Measurements from ENCODE around the gene ARL6IP4.

The ARL6IP4 gene

DNA sequence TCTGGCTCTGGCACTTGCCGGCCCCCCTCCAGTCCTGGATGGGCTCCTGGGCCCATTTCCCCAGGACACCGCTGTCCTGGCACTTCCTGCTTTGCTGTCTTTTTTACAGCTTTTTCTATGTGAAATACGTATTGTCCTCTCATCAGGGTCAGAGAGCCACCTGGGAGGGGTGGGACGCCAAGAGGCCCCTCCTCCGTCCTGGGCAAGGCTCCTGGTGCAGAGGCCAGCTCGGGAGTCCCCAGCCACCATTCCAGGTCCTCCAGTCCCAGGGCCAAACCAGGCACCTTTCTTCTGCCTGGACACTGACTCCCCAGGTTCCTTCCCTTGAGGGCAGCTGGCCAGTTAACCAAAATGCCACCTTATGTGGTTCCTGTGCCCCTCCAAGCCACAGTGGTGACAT, 22.8 kb downstream of the ARL6IP4 start:
- no peak for TF ChIP-seq SPI1 (IDR thresholded peaks at IDR 0.05; ENCODE audit: borderline replicate concordance, low read depth)
- TF ChIP-seq, protein P1, sequence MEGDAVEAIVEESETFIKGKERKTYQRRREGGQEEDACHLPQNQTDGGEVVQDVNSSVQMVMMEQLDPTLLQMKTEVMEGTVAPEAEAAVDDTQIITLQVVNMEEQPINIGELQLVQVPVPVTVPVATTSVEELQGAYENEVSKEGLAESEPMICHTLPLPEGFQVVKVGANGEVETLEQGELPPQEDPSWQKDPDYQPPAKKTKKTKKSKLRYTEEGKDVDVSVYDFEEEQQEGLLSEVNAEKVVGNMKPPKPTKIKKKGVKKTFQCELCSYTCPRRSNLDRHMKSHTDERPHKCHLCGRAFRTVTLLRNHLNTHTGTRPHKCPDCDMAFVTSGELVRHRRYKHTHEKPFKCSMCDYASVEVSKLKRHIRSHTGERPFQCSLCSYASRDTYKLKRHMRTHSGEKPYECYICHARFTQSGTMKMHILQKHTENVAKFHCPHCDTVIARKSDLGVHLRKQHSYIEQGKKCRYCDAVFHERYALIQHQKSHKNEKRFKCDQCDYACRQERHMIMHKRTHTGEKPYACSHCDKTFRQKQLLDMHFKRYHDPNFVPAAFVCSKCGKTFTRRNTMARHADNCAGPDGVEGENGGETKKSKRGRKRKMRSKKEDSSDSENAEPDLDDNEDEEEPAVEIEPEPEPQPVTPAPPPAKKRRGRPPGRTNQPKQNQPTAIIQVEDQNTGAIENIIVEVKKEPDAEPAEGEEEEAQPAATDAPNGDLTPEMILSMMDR (IDR thresholded peaks at IDR 0.05; ENCODE audit: insufficient read depth, low read length) = no peak
- TF ChIP-seq, protein P2, sequence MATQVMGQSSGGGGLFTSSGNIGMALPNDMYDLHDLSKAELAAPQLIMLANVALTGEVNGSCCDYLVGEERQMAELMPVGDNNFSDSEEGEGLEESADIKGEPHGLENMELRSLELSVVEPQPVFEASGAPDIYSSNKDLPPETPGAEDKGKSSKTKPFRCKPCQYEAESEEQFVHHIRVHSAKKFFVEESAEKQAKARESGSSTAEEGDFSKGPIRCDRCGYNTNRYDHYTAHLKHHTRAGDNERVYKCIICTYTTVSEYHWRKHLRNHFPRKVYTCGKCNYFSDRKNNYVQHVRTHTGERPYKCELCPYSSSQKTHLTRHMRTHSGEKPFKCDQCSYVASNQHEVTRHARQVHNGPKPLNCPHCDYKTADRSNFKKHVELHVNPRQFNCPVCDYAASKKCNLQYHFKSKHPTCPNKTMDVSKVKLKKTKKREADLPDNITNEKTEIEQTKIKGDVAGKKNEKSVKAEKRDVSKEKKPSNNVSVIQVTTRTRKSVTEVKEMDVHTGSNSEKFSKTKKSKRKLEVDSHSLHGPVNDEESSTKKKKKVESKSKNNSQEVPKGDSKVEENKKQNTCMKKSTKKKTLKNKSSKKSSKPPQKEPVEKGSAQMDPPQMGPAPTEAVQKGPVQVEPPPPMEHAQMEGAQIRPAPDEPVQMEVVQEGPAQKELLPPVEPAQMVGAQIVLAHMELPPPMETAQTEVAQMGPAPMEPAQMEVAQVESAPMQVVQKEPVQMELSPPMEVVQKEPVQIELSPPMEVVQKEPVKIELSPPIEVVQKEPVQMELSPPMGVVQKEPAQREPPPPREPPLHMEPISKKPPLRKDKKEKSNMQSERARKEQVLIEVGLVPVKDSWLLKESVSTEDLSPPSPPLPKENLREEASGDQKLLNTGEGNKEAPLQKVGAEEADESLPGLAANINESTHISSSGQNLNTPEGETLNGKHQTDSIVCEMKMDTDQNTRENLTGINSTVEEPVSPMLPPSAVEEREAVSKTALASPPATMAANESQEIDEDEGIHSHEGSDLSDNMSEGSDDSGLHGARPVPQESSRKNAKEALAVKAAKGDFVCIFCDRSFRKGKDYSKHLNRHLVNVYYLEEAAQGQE (IDR thresholded peaks at IDR 0.05; ENCODE audit: insufficient replicate concordance, low read depth) = no peak
- TF ChIP-seq POLR2AphosphoS5 (IDR thresholded peaks at IDR 0.05; ENCODE audit: low read depth) = no peak
- no peak for TF ChIP-seq GABPA (IDR thresholded peaks at IDR 0.05; ENCODE audit: low read depth)
- Histone ChIP-seq H3K27me3 (ENCODE audit: insufficient read depth, poor library complexity, severe bottlenecking) (peaks cover 2% of the 10 kb centered on the region), H3K27ac (replicated peaks) (no peak overlapping the region), H3K4me3 (replicated peaks; ENCODE audit: insufficient read depth, low read length) (no peak overlapping the region)
- no peak for DNase-seq (ENCODE audit: low read depth in 1 of 2, low spot score in 1 of 2)

DNA sequence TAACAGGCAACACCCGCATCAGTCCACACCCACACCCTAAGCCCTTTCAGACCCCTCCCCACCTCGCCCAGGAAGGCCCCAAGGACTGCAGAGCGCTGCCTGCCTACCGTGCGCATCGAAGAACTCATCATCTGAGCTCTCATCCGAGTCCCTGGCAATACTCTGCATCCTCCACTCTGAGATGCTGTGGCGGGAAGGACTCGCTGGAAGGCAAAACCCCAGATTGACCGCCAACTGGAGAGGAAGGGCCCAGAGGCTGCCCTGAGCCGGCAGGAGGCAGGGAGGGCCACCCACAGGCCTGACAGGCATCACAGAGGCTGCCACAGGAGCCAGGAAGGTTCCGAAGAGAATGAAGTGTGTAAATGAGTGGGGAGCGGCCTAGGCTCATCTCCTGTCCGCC, 23.8 kb downstream of the ARL6IP4 start:
- Histone ChIP-seq H3K27me3 (ENCODE audit: insufficient read depth, poor library complexity, severe bottlenecking) (peaks cover 2% of the 10 kb centered on the region), H3K4me3 (replicated peaks; ENCODE audit: insufficient read depth, low read length) (no peak overlapping the region), H3K27ac (replicated peaks) (no peak overlapping the region)
- TF ChIP-seq, protein P1 (IDR thresholded peaks at IDR 0.05; ENCODE audit: insufficient read depth, low read length) = no peak
- TF ChIP-seq POLR2AphosphoS5 (IDR thresholded peaks at IDR 0.05; ENCODE audit: low read depth) = no peak
- TF ChIP-seq GABPA (IDR thresholded peaks at IDR 0.05; ENCODE audit: low read depth) = no peak
- no peak for DNase-seq (ENCODE audit: low read depth in 1 of 2, low spot score in 1 of 2)

DNA sequence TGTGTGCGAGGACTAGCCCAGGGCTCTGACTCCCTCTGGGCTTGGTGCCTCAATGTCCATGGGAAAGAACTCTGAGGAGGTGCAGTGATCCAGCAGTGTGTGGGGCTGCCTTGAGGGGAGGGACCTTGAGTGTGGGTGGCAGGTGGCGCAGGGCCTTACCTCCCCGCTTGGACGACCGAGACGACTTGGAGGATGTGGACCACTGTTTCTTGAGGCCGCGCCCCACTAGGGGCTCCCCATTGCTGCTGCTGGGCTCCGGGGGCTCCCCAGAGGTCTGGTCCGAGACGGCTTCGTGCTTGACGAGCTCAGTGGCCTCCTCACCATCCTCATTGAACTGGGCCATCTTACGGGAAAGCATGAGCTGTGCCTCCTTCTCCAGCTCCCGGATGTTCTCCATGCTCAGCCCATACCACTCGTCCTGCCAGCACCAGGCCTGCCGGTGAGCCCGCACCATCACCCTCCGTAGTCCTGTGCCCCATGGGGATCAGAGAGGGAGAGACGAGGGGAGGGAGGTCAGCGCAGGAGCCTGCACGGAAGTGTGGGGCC, 24.7 kb downstream of the ARL6IP4 start:
- no peak overlapping the region for H3K4me3 ChIP-seq (replicated peaks; ENCODE audit: insufficient read depth, low read length)
- TF ChIP-seq SPI1 (IDR thresholded peaks at IDR 0.05; ENCODE audit: borderline replicate concordance, low read depth) (no peak), POLR2AphosphoS5 (IDR thresholded peaks at IDR 0.05; ENCODE audit: low read depth) (no peak), GABPA (IDR thresholded peaks at IDR 0.05; ENCODE audit: low read depth) (no peak)
- TF ChIP-seq, protein P2 (IDR thresholded peaks at IDR 0.05; ENCODE audit: insufficient replicate concordance, low read depth) = no peak
- TF ChIP-seq, protein P1 (IDR thresholded peaks at IDR 0.05; ENCODE audit: insufficient read depth, low read length) = no peak
- H3K27me3 ChIP-seq (ENCODE audit: insufficient read depth, poor library complexity, severe bottlenecking) = no peaks in the 10 kb centered on the region
- H3K27ac ChIP-seq (replicated peaks) = no peak overlapping the region
- no peak for DNase-seq (ENCODE audit: low read depth in 1 of 2, low spot score in 1 of 2)

DNA sequence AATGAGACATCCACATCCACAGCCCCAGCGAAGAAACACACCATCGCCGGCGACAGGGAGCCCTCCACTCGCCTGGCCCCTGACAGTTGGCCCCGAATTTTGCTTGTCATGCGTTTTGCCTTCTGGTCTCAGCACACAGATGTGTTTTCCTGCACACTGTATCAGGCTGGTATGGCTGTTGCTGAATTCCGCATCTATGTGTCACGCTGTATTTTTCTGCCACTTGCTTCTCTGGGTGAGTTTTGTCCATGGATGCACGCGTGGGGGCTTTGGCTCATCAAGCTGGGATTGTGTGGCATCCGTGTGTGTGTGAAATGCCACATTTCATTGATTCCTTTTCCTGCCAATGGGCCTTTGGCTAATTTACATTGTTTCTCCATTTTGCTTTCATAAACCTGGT, 26.5 kb downstream of the ARL6IP4 start:
- DNase-seq (ENCODE audit: low read depth in 1 of 2, low spot score in 1 of 2) = no peak
- TF ChIP-seq SPI1 (IDR thresholded peaks at IDR 0.05; ENCODE audit: borderline replicate concordance, low read depth) = no peak
- TF ChIP-seq GABPA (IDR thresholded peaks at IDR 0.05; ENCODE audit: low read depth) = no peak
- TF ChIP-seq, protein P1 (IDR thresholded peaks at IDR 0.05; ENCODE audit: insufficient read depth, low read length) = no peak
- H3K27ac ChIP-seq (replicated peaks) = no peak overlapping the region
- no peak overlapping the region for H3K4me3 ChIP-seq (replicated peaks; ENCODE audit: insufficient read depth, low read length)
- H3K27me3 ChIP-seq (ENCODE audit: insufficient read depth, poor library complexity, severe bottlenecking) = no peaks in the 10 kb centered on the region
